Vagina (tissue), 2 donors: ENCODE data around the gene PTRHD1.

ENCODE experiments used
- CTCF ChIP-seq, 3 experiments: fragments of 450-650 bp in 2 of 3; fragments of 200-600 bp in 1 of 3; sonication (generic) in 1 of 3; IDR thresholded peaks; one replicate each; pipeline ENCODE4 v1.5.1; 2017 to 2019; ENCODE audit warnings: antibody characterized with exemption in 3 of 3, mild to moderate bottlenecking in 2 of 3, moderate library complexity in 2 of 3
- POLR2A ChIP-seq, 2 donors: fragments of 450-650 bp; IDR thresholded peaks; one replicate each; pipeline ENCODE4 v1.6.1; 2017; ENCODE audit warnings: antibody characterized with exemption in 2 of 2, mild to moderate bottlenecking in 2 of 2, moderate library complexity in 2 of 2

GRCh38 chr2:24813691-24814137, 20.5 kb upstream of the PTRHD1 start:
- TF ChIP-seq CTCF (IDR thresholded peaks at IDR 0.05) = no peak
- TF ChIP-seq POLR2A (IDR thresholded peaks at IDR 0.05) = no peak
